Stimulated activated CD8-positive, alpha-beta memory T cell treated with anti-CD3 and anti-CD28 coated beads, Interleukin-2, amount 100 ng/mL, for 1 hour (primary cell): ENCODE measurements around the gene MCM3AP.
"Not testable (repeated sequence)": the region's sequence is repeated elsewhere in the genome, so short reads cannot be mapped to it uniquely, and the experiment has no call there.

ENCODE experiments used
- DNase-seq, 2 donors: peaks; one replicate each; pipeline ENCODE4 v3.0.0-alpha.2; 2020; ENCODE audit warnings: low read depth in 2 of 2

Gene MCM3AP

GRCh38 chr21:46311568-46311967, 26.2 kb upstream of the MCM3AP start:
- no peak for DNase-seq

- not testable (repeated sequence) for DNase-seq
Observed at GRCh38 chr21:46310260-46310659, 24.8 kb upstream of the MCM3AP start.

- no peak for DNase-seq
Observed at GRCh38 chr21:46308431-46308830, 23.0 kb upstream of the MCM3AP start.

- DNase-seq: no peak
Observed at GRCh38 chr21:46307625-46308024, 22.2 kb upstream of the MCM3AP start.

GRCh38 chr21:46304955-46305354, 19.5 kb upstream of the MCM3AP start:
- no peak for DNase-seq

- DNase-seq: no peak
Observed at GRCh38 chr21:46304437-46304836, 19.0 kb upstream of the MCM3AP start.

GRCh38 chr21:46301759-46302158, 16.3 kb upstream of the MCM3AP start:
- DNase-seq: no peak

- no peak for DNase-seq
Observed at GRCh38 chr21:46299167-46299566, 13.8 kb upstream of the MCM3AP start.

- no peak for DNase-seq
Observed at GRCh38 chr21:46297338-46298271, 12.2 kb upstream of the MCM3AP start.

- peak in 1 of 2 donors; percentile 8 for DNase-seq
Observed at GRCh38 chr21:46295996-46296752, 10.8 kb upstream of the MCM3AP start.

- no peak for DNase-seq
Observed at GRCh38 chr21:46295177-46295770, 9.9 kb upstream of the MCM3AP start.

- no peak for DNase-seq
Observed at GRCh38 chr21:46294647-46295176, 9.3 kb upstream of the MCM3AP start.

- DNase-seq: no peak
Observed at GRCh38 chr21:46291561-46291960, 6.2 kb upstream of the MCM3AP start.

GRCh38 chr21:46289655-46290179, 4.3 kb upstream of the MCM3AP start:
- DNase-seq: no peak

GRCh38 chr21:46287541-46287940, 2.1 kb upstream of the MCM3AP start:
- DNase-seq: no peak

GRCh38 chr21:46286648-46287002, 1.2 kb upstream of the MCM3AP start:
- no peak for DNase-seq

- peak; percentile 66 for DNase-seq
Observed at GRCh38 chr21:46285761-46286647, 593 bp upstream of the MCM3AP start, which contains the start of gene YBEY. Gene YBEY, plus strand, starts transcription at chr21:46286342. Its CDS starts 572 bp downstream, at chr21:46286914.

- DNase-seq: no peak
Observed at GRCh38 chr21:46284733-46285132, 678 bp downstream of the MCM3AP start.

GRCh38 chr21:46284077-46284644, 1.2 kb downstream of the MCM3AP start:
- DNase-seq: no peak

GRCh38 chr21:46274797-46275390, 10.5 kb downstream of the MCM3AP start:
- no peak for DNase-seq
